GM21390 (cell line): ENCODE data around the gene UBE2L3.
"Not testable (repeated sequence)": the region's sequence is repeated elsewhere in the genome, so short reads cannot be mapped to it uniquely, and the experiment has no call there.

Experiments used
- ATAC-seq: cut with Tn5 transposase; IDR thresholded peaks from one replicate; pipeline ENCODE4 v1.9.1; 2021; ENCODE audit not compliant: unreplicated experiment

The UBE2L3 gene

DNA sequence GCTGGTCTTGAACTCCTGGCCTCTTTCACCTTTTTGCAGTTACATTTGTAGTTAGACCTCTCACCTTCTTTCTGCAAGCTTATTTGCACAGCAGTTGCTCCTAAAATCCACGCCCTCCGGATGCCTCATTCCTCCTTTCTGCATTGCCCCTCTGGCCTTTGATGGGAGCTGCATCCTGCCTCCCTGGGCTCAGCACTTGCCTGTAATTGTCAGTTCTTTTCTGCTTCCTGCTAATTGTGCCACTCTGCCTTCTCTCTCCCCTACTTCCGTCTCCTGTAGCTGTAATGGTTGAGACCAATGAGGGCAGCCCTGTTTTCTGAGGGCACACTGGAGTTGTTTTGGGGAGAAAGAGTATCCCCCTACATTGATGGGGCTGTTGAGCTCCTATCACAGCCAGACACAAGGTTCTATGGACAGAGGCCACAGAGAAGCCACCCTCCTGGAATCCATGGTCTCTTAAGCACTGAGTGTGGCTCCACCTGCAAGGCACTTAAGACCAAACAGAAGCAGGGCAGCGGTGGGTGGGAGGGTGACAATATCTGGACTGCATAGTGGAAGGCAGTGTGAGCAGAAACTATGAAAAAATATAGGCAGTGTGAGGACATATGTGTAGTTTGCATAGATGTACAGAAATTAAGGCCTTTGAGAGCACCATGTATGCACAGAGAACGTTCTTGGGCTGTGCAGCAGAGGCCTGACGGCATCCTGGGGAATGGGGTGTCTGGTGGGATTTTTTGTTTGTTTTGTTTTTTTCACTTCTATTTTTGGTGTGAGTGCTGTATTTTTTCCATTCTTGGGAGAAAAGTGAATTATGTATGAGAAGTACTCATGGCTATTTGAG, 31.8 kb downstream of the UBE2L3 start:
- no peak for ATAC-seq

DNA sequence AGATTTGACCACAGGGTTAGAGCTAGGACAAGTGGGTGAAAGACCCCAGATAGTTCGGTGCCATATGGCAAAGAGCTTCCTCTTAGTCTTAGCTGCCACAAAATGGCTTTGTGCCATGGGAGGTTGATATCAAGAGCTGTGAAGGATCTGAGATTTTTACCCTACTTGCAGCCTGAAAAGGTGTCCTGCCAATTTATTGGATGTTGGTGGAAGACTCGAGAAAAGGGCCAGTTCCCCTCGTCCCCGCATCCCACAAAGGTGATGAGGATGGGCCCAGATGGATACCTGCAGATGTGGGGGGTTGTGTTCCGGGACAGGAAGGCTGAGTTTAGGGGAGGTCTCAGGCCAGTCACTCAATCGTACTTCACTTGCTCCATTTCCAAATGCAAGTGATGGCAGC, 35.1 kb downstream of the UBE2L3 start:
- no peak for ATAC-seq

DNA sequence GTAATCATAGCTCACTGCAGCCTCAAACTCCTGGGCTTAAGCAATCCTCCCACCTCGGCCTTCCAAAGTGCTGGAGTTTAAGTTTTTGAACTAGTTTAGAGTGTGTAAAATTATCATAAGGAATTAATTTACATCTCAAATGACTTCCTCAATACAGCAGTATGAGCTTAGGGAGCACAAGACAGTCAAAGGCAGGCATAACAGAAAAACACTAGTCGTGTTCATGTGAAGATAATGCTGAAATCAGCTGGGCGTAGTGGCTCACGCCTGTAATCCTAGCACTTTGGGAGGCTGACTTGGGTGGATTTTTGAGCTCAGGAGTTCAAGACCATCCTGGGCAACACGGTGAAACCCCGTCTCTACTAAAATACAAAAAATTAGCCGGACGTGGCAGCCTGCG, 36.5 kb downstream of the UBE2L3 start:
- ATAC-seq: no peak

DNA sequence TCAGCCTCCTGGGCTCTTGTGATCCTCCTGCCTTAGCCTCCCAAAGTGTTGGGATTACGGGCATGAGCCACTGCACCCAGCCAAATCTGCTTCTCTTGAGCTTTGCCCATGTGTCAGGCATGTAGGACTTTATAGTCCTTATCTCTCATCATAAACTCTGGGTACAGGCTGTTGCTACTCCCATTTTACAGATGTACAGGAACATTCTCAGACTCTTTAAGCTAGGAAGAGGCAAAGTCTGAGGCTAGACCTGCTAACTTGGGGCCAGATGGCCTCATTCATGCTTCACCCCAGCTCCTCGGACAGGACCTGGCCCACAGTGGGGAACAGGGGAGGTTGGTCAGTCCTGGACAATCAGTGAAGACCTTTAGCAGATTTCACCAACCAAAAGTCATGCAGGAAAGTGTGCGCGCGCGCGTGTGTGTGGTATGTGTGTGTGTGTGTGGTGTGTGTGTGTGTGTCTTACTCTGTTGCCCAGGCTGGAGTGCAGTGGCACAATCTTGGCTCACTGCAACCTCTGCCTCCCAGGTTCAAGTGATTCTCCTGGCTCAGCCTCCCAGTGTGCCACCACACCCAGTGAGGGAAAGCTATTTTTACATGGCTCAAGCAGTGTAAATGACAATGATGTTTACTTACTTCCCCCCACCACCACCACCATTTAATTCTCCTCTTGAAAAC, 38.5 kb downstream of the UBE2L3 start:
- ATAC-seq: no peak

DNA sequence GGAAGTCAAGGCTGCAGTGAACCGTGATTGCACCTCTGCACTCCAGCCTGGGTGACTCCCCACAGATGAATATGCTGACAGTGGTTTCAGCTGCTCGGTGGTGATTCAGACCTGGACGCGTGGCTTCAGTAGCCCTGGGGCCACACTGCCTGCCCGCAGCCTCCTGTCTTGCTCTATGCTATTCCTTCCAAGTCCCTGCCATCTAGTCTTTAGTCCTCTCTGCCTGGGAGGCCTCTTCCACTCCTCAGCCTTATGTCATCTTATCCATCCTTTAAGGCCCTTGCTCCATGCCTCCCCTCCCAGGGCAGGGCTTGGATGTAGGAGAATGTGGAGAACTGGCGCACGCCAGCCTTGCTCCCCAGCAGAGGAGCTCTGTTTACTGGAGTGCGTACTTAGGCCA, 39.3 kb downstream of the UBE2L3 start:
- no peak for ATAC-seq

DNA sequence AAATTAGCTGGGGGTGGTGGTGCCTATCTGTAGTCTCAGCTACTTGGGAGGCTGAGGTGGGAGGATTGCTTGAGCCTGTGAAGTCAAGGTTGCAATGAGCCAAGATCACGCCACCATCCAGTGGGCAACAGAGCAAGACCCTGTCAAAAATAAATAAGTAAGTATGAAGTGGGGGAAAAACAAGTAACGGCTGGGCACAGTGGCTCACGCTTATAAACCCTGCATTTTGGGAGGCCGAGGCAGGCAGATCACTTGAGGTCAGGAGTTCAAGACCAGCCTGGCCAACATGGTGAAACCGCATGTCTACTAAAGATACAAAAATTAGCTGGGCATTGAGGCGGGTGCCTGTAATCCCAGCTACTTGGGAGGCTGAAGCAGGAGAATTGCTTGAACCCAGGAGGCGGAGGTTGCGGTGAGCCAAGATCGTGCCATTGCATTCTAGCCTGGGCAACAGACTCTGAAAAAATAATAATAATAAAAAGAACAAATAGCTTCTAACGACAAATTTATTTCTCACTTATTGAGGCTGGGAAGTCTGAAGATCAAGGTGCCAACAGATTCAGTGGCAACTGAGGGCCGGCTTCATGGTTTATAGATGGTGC, 42.1 kb downstream of the UBE2L3 start:
- not testable (repeated sequence) for ATAC-seq

DNA sequence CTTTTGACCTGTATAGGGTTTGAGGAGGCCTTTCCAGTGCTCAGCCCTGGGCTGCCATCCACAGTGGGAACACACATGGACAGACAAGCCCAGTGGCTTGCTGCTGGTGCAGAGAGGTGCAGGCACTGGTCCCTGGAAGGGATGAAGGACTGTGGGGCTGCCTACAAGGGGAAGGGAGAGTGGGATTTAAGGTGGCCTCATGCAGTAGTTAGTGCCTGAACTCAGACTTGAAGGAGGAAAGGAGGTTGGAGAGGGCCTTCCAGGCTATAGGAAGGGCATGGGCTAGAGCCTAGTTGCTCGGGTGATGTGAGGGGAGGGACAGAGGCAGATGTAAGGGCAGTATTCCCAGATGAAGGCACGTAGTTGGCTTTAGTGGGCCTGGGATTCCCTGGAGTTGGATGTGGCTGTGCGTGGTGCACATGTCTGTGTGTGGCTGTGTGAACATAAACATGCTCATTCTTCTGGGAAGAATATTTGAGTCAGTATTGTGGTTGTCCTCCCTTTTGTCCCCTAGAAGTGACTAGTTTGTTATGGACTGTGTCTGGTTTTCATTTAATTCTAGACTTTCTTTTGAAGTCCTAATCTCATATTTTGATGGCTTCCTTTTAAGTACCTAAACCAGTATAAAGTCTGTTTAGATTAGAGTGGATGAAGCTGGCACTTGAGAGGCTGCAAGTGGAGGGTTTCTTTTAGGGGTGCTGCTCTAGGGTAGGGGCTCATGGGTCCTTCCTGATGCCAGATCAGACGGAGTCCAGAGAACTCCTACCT, 43.9 kb downstream of the UBE2L3 start:
- no peak for ATAC-seq

DNA sequence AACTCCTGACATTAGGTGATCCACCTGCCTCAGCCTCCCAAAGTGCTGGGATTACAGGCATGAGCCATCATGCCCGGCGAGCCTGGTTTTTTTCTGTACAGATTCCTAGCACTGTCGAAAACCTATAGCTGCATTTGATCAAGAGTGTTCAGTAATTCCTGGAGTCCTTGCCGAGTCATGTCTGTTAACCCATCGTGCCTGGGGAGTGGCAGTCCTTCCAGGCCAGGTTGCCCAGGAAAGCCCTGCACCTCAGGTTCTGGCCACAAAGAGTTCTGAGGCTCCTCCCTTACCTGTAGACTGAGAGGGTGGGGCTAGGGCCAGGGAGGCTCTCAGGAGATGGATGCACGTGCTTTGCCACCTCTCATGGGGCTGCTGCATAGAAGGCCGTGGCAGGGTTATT, 45.3 kb downstream of the UBE2L3 start:
- no peak for ATAC-seq

DNA sequence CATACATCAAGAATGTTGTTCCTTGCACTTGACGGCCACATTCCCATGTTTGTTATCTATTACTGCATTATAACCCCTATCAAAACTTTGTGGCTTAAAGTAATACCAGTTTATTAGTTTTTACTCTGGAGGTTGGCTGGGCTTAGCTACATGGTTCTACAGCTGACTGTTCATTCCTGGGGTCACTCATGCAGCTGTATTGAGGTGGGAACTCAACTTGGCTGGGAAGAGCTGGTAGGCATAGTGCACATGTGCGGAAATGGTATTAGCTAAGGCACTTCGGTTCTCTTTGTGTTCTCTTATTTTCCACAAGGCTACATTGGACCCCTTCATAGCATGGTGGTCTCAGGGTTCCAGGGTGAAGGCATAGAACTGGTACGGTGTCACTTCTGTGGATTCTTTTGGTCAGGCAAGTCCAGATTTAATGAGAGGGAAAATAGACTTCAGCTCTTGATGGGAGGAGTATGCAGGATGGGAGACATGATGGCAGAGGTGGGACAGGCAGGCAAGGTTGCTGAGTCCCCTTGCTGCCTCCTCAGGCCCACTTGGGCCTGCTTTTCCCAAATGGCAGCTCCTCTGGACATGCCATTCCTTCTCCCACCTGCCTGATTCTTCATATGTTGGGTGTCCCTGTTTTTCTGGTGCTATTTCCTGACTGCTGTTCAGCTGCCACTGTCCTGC, 46.2 kb downstream of the UBE2L3 start:
- ATAC-seq: no peak

DNA sequence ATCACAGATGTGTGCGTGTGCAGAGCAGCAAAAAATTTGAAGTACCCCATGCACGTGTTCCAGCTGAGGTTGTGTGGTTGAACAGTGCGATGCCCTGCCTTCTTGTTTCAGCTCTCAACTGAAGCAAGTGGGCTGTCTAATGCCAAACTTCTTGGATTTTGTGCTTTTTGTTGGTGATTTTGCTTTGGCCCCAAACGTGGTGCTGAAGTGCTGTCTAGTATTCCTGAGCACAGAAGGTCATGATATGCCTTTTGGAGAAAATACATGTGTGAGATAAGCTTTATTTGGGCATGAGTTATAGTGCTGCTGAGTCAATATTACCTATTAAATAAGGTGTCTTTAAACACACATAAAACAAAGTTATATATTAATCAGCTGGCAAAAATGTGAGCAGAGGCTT, 48.2 kb downstream of the UBE2L3 start:
- no peak for ATAC-seq

DNA sequence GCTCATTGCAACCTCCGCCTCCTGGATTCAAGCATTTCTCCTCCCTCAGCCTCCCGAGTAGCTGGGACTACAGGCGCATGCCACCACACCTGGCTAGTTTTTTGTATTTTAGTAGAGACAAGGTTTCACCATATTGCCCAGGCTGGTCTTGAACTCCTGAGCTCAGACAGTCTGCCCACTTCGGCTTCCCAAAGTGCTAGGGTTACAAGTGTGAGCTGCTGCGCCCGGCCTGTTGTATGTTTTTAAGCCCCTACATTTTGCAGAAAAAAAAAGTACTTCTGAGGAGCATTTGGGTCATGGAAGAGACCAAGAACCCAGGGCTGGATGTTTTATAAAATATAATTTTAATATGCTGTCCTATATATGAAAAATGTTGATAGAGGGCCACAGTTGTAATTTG, 49.8 kb downstream of the UBE2L3 start:
- not testable (repeated sequence) for ATAC-seq

DNA sequence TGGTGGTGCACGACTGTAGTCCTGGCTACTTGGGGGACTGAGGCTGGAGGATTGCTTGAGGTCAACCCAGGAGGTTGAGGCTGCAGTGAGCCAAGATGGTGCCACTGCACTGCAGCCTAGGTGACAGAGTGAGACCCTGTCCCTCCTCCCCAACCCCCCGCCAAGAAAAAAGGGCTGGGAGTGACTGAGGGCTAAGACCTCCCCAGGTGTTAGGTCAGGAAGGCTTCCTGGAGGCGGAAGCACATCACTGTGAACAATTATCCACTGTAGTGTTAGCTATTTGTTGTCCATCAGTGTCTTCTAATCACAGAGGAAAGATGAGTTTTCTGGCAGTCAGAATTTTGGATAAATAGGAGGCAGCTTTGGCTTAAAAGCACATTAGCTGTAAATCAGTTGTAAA, 53.5 kb downstream of the UBE2L3 start:
- ATAC-seq: no peak

DNA sequence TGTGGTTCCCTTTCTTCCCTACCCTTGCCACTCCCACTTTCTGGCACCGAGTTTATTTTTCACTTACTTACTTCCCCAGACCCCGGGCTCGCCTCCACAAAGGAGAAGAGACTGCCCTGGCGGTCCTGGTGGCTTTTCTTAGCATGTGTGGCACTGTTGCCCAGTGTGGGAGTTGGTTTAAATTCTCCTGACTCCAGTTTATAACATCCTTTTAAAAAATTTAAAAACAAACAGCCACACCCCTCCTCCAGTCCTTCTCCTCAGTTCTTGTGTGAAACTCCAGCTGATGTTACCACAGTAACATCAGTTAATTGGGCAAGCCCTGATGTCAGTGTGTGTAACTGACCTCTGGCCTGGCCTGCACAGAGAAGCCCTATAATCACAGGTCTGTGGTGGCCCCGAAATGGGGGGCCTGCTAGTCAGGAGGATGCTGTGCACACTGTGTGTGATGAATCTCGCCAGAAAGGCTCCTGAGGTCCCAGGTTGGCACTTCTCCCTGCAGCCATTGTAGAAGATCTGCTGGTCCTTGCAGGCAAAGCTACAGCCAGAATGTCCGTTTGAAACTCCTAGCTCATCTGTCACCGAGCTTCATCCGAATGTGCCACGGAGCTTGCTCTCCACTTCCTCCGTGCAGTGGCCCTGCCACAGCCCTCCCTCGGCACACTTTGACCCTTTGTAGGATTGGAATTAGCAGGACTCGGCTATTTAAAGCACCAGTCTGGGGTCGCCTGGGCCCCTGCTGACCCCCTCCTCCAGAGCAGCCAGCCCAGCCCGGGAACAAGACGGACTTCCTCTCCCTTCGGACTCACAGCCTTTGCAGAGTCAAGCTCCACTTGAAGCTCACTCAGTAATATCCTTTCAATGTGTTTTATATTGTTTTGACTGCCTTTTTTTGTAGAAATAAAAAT, 54.8 kb downstream of the UBE2L3 start:
- no peak for ATAC-seq

DNA sequence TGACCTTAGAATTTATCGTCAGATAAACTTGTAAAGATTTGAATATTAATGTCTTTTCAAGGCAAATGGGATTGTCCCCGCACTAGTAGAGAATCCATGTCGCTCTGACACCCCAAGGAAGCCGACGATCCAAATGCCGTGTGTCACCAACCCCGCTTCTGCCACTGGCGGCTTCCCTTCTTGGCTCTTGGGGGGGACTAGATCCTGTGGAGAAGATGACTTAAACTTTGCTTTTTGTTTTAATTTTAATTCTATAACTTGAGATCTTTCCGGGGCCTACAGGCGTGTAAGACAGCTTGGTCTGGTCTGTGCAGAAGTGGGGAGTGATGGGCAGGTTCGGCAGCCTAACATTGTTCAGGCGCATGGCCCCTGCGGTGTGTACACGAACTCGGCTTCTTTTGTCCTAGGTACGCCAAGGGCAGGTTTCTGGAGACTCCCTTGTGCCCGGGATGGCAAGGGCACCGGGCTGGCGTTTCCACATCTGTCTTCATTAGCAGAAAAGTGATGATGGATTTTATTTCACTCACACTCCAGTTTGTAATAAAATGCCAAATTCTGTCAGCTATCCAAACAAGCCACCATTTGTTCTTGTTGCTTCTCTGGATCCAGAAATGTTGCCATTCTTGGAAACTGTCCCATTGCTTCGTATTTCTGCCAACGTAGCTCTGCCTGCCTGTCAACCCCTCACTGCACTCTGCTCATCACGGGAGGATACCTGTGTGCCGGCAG, 55.6 kb downstream of the UBE2L3 start:
- ATAC-seq: no peak

DNA sequence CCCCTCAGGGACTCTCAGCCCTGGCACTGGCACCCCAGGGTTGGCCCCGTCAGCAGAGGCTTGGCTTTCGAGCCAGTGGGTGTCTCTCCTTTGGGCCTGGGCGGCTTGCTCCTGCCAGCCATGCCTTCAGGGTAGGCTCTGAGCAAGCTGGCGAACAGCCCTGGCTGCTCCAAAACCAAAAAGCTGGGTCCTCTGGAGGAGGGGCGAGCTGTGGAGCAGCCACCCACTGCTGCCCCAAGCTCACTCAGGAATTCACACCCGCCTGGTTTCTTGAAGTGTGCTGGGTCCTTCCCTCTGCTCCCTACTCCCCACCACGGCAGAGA, 56.1 kb downstream of the UBE2L3 start:
- no peak for ATAC-seq

DNA sequence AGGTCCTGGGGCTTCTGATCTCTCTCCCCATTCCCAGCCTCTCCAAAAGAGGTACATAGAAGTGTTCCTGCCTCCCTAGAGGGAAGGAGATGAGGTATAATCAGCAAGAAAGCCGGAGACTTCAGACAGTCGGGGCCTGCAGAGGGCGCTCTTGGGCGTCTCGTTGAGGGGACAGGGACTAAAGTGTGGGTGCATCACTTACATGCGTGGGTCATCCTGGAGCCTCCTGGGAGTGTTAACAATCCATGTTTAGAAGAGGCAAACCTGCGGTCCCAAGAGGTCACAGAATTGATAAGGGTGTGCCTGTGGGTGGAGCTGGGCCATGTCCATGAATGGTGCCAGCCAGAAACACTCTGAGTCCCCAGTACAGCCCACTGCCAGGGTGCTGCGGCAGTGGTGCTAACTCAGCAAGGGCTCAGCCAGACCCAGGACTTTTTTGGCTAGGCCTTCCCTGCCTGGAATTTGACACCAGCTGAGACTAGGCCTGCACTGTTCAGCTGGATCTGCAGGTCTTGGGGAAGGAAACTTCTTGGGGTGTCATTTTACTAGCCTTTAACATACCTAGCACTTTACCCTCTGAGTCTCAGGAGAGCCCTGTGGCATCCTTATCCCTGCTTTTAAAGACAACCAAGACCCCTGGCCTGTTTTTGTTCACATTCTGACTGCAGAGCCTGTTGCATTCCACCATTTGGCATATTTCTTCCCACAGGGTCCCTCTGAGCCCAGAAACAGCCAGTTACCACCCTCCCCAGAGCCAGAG, 56.8 kb downstream of the UBE2L3 start:
- ATAC-seq: no peak

DNA sequence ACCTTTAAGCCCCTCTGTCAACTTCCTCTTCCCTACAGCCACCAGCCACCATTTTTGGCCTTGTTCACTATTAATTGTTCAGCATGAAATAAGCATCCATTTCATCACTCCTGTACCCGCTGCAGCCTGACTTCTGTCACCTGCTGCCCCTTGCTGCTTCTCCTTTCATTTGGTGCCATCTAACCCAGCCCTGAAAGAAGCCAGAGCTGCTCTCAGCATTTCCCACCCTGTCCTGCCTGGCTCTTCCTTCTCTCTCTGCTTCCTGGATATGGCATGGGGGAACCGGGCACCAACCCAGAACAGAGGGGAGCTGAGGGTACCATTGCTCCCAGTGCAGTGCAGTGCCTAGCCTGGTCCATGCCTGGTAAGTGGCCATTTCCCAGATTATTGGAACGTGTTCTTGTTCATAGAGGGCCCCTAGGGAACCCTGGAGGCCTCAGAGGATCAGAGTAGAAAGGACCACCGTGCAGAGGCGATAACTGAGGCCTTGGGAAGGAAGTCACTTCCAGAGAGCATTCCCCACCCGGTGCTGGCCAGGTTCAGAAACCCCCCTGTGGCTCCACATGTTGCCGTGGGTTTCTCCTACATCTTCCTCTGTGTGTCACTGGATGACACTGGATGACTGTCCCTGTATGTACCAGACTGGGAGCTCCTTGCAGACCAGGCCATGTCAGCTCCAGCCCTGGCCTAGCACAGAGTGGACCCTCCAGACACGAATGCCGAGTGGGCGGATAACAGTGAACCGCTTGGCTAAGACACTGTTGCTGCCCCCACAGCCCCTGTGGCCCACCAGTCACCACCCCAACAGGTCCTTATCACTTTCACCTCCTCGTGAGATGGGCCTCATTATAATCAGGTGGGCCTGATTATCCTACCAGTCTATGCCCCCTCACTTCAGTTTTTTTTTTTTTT, 57.6 kb downstream of the UBE2L3 start:
- ATAC-seq: no peak
